Measurements from ENCODE around the gene GOLGA8R. TPM values are rescaled to one million over a fixed set of nuclear protein-coding genes. Genes with fewer than 3 reads are reported as not detected.
"Not testable (repeated sequence)": the region's sequence is repeated elsewhere in the genome, so short reads cannot be mapped to it uniquely, and the experiment has no call there.

GOLGA8R gene
- 0.56 and 1.0 TPM in 2 replicates for polyA plus RNA-seq (2011; rRNA removed)
- 0.10 and 0.16 TPM in 2 replicates for polyA plus RNA-seq (2012; cell fraction: cytosol; rRNA removed)
- polyA plus RNA-seq (2012; cell fraction: nucleus; rRNA removed): 0.86 and 0.89 TPM in 2 replicates
- 0.49 to 0.56 TPM (median 0.50 TPM) in 3 replicates for polyA plus RNA-seq (2017; fragmentation: RNase III; extraction: RNeasy Plus Mini Kit Qiagen cat#74134 plus additional on column Dnase treatment)
- 0.39 and 1.1 TPM in 2 replicates for polyA minus RNA-seq (2011; rRNA and poly(A)+ RNA removed)

- H3K27ac ChIP-seq; POLR2A ChIA-PET; H3K4me1 ChIP-seq; ATAC-seq; H3K9me3 ChIP-seq; H3K4me3 ChIP-seq; FAIRE-seq; DNase-seq (ENCODE audit: low read depth in 1 of 2, low spot score in 1 of 2); H3K4me2 ChIP-seq; CTCF ChIA-PET: not testable (repeated sequence)
- WGBS (ENCODE audit: missing lambda C conversion rate): no CpG with 5 or more reads among the region's 7 CpGs
Measured at GRCh38 chr15:30414160-30414559, at the start of gene GOLGA8R. GOLGA8R (minus strand) TSS chr15:30414260; CDS start chr15:30414162, 98 bp downstream.

DNA sequence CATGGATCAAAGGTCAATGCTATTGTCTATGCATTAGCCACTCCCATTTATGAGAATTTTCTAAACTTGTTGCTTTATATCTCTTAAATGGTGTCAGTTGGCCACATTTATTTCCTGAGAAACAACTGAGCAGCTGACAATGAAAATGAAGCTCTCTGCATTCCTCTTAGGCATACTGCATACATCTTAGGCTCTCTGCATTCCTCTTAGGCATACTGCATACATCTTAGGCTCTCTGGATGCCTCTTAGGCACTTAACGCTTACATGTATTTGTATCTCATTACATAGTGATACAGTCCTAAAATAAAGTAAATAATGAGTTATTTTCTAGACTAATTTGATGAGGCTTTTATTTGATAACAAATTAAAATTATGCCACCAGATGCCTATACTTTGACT is 49.8 kb upstream of the GOLGA8R start:
- H3K4me3 ChIP-seq; POLR2A ChIA-PET; H3K27ac ChIP-seq; H3K4me1 ChIP-seq; CTCF ChIA-PET; ATAC-seq; H3K9me3 ChIP-seq; DNase-seq (ENCODE audit: low read depth in 1 of 2, low spot score in 1 of 2); FAIRE-seq; H3K4me2 ChIP-seq: not testable (repeated sequence)
- no CpG with 5 or more reads among the region's 1 CpG for WGBS (ENCODE audit: missing lambda C conversion rate)

DNA sequence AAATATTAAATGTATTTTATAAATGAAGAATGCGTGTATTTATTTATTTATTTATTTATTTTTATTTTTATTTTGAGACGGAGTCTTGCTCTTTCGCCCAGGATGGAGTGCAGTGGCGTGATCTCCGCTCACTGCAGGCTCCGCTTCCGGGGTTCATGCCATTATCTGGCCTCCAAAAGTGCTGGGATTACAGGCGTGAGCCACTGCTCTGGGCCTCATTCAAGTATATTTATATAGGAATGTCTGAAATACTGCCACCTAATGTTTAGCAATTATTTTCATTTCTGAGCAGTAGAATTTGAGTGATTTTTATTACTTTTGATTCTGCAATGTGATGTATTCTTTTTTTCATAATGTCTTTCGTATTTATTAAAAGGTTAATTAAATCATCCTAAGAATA is 48.1 kb upstream of the GOLGA8R start:
- FAIRE-seq; POLR2A ChIA-PET; H3K27ac ChIP-seq; DNase-seq (ENCODE audit: low read depth in 1 of 2, low spot score in 1 of 2); H3K4me1 ChIP-seq; H3K4me2 ChIP-seq; H3K9me3 ChIP-seq; CTCF ChIA-PET; H3K4me3 ChIP-seq: not testable (repeated sequence)
- peak; percentile 88 to 95 for ATAC-seq
- no CpG with 5 or more reads among the region's 9 CpGs for WGBS (ENCODE audit: missing lambda C conversion rate)

- POLR2A ChIA-PET; ATAC-seq; H3K4me1 ChIP-seq; H3K9me3 ChIP-seq; H3K4me2 ChIP-seq; H3K4me3 ChIP-seq; FAIRE-seq; DNase-seq (ENCODE audit: low read depth in 1 of 2, low spot score in 1 of 2); H3K27ac ChIP-seq; CTCF ChIA-PET: not testable (repeated sequence)
Measured at GRCh38 chr15:30452702-30453101, 38.6 kb upstream of the GOLGA8R start.

DNA sequence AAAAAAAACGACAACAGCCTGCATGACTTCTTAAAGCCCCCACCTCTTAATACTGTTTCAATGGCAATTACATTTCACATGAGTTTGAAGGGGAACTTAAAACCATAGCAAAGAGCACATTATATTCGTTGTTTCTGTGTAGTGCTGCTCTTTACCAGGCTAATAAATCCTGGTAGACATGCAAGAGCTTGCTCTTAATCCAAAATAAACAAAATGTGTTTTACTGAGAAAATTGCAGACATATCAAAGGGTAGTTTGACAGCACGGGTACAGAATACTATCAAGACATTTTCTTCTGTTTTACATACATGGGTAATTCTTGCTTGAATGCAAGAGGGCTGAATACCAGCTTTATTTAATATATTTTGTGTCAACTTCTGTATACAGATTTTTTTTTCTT is 24.3 kb upstream of the GOLGA8R start:
- H3K4me2 ChIP-seq; H3K27ac ChIP-seq; H3K4me3 ChIP-seq; H3K9me3 ChIP-seq; H3K4me1 ChIP-seq; DNase-seq (ENCODE audit: low read depth in 1 of 2, low spot score in 1 of 2); POLR2A ChIA-PET; CTCF ChIA-PET; FAIRE-seq; ATAC-seq: not testable (repeated sequence)
- WGBS (ENCODE audit: missing lambda C conversion rate): 23% methylated on average over 2 of the region's 3 CpGs

DNA sequence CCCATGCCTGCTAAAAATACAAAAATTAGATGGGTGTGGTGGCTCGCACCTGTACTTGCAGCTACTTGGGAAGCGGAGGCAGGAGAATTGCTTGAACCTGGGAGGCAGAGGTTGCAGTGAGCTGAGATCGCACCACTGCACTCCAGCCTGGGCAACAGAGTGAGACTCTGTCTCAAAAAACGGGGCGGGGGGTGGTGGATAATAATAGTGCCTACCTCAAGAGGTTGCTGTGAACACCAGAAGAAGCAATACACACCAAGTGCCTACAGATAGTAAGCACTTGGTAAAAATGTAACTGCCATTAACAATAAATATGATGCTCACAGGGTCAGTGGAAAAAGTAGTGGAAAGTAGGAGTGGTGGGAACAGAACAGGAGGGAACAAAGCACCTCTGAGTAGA is 21.8 kb upstream of the GOLGA8R start:
- 71% methylated on average over 4 of the region's 5 CpGs for WGBS (ENCODE audit: missing lambda C conversion rate)
- DNase-seq (ENCODE audit: low read depth in 1 of 2, low spot score in 1 of 2): not testable (repeated sequence)

GRCh38 chr15:30420723-30421122 is 6.7 kb upstream of the GOLGA8R start:
- H3K9me3 ChIP-seq; H3K4me3 ChIP-seq; POLR2A ChIA-PET; FAIRE-seq; CTCF ChIA-PET; H3K27ac ChIP-seq; ATAC-seq; H3K4me2 ChIP-seq; DNase-seq (ENCODE audit: low read depth in 1 of 2, low spot score in 1 of 2); H3K4me1 ChIP-seq: not testable (repeated sequence)
- 89% methylated on average over 6 of the region's 6 CpGs for WGBS (ENCODE audit: missing lambda C conversion rate)

More for the DNA sequence above, 21.8 kb upstream of the GOLGA8R start:
- ATAC-seq, H3K4me1 ChIP-seq, H3K9me3 ChIP-seq, H3K27ac ChIP-seq, POLR2A ChIA-PET, H3K4me2 ChIP-seq, FAIRE-seq, H3K4me3 ChIP-seq, CTCF ChIA-PET: not testable (repeated sequence)

GRCh38 chr15:30407636-30408035 is 6.4 kb downstream of the GOLGA8R start:
- POLR2A ChIA-PET; CTCF ChIA-PET; H3K4me1 ChIP-seq; FAIRE-seq; H3K27ac ChIP-seq; H3K4me3 ChIP-seq; H3K4me2 ChIP-seq; DNase-seq (ENCODE audit: low read depth in 1 of 2, low spot score in 1 of 2); H3K9me3 ChIP-seq; ATAC-seq: not testable (repeated sequence)
- 72% methylated on average over 6 of the region's 6 CpGs for WGBS (ENCODE audit: missing lambda C conversion rate)

DNA sequence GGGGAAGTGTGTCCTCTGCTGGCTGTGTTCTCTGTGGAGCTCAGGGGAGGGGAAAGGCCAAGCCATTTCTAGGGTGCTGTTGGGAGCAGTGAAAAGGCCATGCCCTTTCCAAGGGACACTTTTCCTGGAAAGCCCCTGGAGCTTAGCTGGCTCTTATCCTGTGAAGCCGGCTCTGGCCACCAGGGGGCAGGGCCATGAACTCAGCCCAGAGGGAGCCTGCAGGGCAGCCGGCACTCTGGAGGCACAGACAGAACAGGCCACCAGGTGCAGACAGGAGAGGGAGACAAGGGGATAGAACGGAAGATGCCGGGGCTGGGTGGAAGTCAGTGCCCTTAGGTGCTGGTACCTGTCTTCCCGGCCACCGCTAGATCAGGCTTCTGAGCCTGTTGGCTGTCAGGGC is 15.1 kb downstream of the GOLGA8R start:
- DNase-seq (ENCODE audit: low read depth in 1 of 2, low spot score in 1 of 2): not testable (repeated sequence)

GRCh38 chr15:30393664-30393991 is 20.4 kb downstream of the GOLGA8R start:
- FAIRE-seq: not testable (repeated sequence)

More for the DNA sequence above, 15.1 kb downstream of the GOLGA8R start:
- H3K4me3 ChIP-seq, POLR2A ChIA-PET, H3K4me2 ChIP-seq, H3K27ac ChIP-seq, H3K9me3 ChIP-seq, CTCF ChIA-PET, FAIRE-seq, H3K4me1 ChIP-seq: not testable (repeated sequence)
- ATAC-seq: peak; percentile 82 to 99
- 0% methylated on average over 1 of the region's 6 CpGs for whole genome bisulfite sequencing (ENCODE audit: missing lambda C conversion rate)

DNA sequence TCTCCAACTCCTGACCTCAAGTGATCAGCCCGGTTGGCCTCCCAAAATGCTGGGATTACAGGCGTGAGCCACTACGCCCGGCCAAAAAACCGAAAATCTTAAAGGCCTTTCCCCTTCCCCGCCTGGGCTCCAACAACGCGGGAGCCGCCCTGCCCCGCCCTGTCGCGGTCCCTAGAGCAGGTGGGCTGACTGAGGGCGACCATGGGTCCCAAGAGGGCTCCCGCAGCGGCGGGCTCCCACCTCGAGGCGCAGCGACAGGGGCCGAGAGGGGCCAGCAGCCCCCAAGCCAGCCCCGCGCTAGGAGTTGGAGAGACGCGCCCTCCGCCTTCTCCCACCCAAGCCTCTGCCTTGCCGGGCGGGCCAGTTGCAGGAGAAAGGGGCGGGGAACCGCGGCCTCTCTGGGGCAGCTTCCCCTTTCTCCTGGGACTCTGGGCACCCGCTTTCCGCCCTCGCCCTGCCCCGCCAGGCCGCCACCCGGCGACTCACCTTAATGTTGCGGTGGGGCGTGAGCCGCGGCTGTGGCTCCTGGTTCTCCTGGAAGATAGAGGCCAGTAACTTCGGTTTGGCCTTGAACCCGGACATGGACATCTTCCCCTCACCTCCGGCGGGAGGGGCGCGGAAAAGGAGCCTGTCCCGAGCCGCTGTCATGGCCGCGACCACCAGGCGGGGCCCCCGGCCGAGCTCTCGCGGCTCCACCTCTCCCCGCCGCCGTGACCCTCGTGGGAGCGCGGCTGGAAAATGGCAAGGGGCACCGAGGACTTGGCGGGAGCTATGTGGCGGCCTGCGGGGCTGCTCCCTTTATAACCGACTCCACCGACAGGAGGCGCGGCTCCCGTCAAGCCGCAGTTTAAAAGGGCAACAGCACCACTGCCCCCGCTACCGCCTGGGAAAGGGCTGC is 21.0 kb downstream of the GOLGA8R start, which contains the start of gene CHRFAM7A:
Gene CHRFAM7A (minus strand): TSS at position 775 of the 898 bp plus-strand sequence. CDS start 10,189 bp downstream, outside the sequence.
- CTCF ChIA-PET; H3K4me2 ChIP-seq; DNase-seq (ENCODE audit: low read depth in 1 of 2, low spot score in 1 of 2); POLR2A ChIA-PET; H3K27ac ChIP-seq; H3K4me3 ChIP-seq; H3K9me3 ChIP-seq; FAIRE-seq; H3K4me1 ChIP-seq: not testable (repeated sequence)
- WGBS (ENCODE audit: missing lambda C conversion rate): no CpG with 5 or more reads among the region's 74 CpGs
- peak; percentile 89 to 96 for ATAC-seq

More at GRCh38 chr15:30393664-30393991, 20.4 kb downstream of the GOLGA8R start:
- DNase-seq (ENCODE audit: low read depth in 1 of 2, low spot score in 1 of 2); H3K4me3 ChIP-seq; H3K4me1 ChIP-seq; CTCF ChIA-PET; H3K4me2 ChIP-seq; POLR2A ChIA-PET; H3K9me3 ChIP-seq; H3K27ac ChIP-seq: not testable (repeated sequence)
- whole genome bisulfite sequencing (ENCODE audit: missing lambda C conversion rate): no CpG with 5 or more reads among the region's 23 CpGs
- peak; percentile 84 to 85 for ATAC-seq

Measured in A549 (cell line).